HEK293 (cell line): ENCODE results near the gene KIF13A.
"Not testable (repeated sequence)": the region's sequence is repeated elsewhere in the genome, so short reads cannot be mapped to it uniquely, and the experiment has no call there.

ENCODE experiments used
- CTCF ChIA-PET: fragments of 350-600 bp; formaldehyde crosslinking; extraction: SDS; loops from one replicate; lab custom pipeline; 2021; ENCODE audit warnings: antibody characterized with exemption; lab: Yijun Ruan, JAX
- POLR2A ChIA-PET: fragments of 300-600 bp; formaldehyde crosslinking; extraction: SDS; loops from one replicate; lab custom pipeline; 2020; ENCODE audit warnings: antibody characterized with exemption, inconsistent platforms; lab: Yijun Ruan, JAX
- H3K27ac ChIP-seq: fragments of 200-500 bp; sonication (Bioruptor generic); 2 replicates; pipeline ENCODE4 v1.5.1; 2014; ENCODE audit warnings: low read depth, low read length, control low read depth, inconsistent platforms; ENCODE audit errors: extremely low read depth
- H3K36me3 ChIP-seq, 2 experiments: fragments of 200-500 bp in 1 of 2; sonication (Bioruptor generic) in 1 of 2; 1 replicate in 1 of 2; 2 replicates in 1 of 2; pipeline ENCODE4 v1.5.1; 2014 to 2017; ENCODE audit warnings: inconsistent platforms in 2 of 2, low read length in 2 of 2; ENCODE audit not compliant: control insufficient read depth in 2 of 2, insufficient read depth in 1 of 2
- H3K4me1 ChIP-seq: fragments of 200-500 bp; sonication (Bioruptor generic); 2 replicates; pipeline ENCODE4 v1.5.1; 2014; ENCODE audit warnings: mild to moderate bottlenecking, low read length, inconsistent platforms; ENCODE audit not compliant: control insufficient read depth, insufficient read depth
- H3K4me3 ChIP-seq: 2 replicates; pipeline ENCODE4 v1.5.1; 2011; ENCODE audit warnings: low read depth, mild to moderate bottlenecking, control low read depth, low read length, moderate library complexity
- H3K9me3 ChIP-seq: fragments of 200-500 bp; sonication (Bioruptor generic); 2 replicates; pipeline ENCODE4 v1.5.1; 2014; ENCODE audit warnings: low read depth, low read length, inconsistent platforms; ENCODE audit not compliant: control insufficient read depth, insufficient read depth
- BCL11A ChIP-seq: fragments of 450-650 bp; formaldehyde crosslinking; IDR thresholded peaks from 2 replicates; pipeline ENCODE4 v1.5.1; 2016; ENCODE audit warnings: low read depth, missing biosample characterization, missing genetic modification characterization
- GFI1B ChIP-seq: fragments of 450-650 bp; formaldehyde crosslinking; IDR thresholded peaks from 2 replicates; pipeline ENCODE4 v1.5.1; 2016; ENCODE audit warnings: missing biosample characterization, missing genetic modification characterization
- GLI2 ChIP-seq: fragments of 450-650 bp; formaldehyde crosslinking; IDR thresholded peaks from 2 replicates; pipeline ENCODE4; 2017; ENCODE audit warnings: missing biosample characterization, missing genetic modification characterization, low read depth, borderline replicate concordance
- SP7 ChIP-seq: fragments of 450-650 bp; formaldehyde crosslinking; IDR thresholded peaks from 2 replicates; pipeline ENCODE4 v1.5.1; 2016; ENCODE audit warnings: missing biosample characterization, missing genetic modification characterization
- YY2 ChIP-seq: fragments of 450-650 bp; formaldehyde crosslinking; IDR thresholded peaks from 2 replicates; pipeline ENCODE4 v1.5.1; 2016; ENCODE audit warnings: missing biosample characterization, missing genetic modification characterization
- ZBTB48 ChIP-seq: fragments of 450-650 bp; formaldehyde crosslinking; IDR thresholded peaks from 2 replicates; pipeline ENCODE4 v1.5.1; 2016; ENCODE audit warnings: missing biosample characterization, missing genetic modification characterization
- ZNF19 ChIP-seq: fragments of 450-650 bp; formaldehyde crosslinking; IDR thresholded peaks from 2 replicates; pipeline ENCODE4; 2016; ENCODE audit warnings: missing biosample characterization, missing genetic modification characterization, low read depth
- ZNF302 ChIP-seq: fragments of 450-650 bp; formaldehyde crosslinking; IDR thresholded peaks from 2 replicates; pipeline ENCODE4 v1.5.1; 2016; ENCODE audit warnings: missing biosample characterization, missing genetic modification characterization, low read depth
- ZNF423 ChIP-seq: fragments of 450-650 bp; formaldehyde crosslinking; IDR thresholded peaks from 2 replicates; pipeline ENCODE4 v1.5.1; 2016; ENCODE audit warnings: missing biosample characterization, missing genetic modification characterization
- ZNF426 ChIP-seq: fragments of 450-650 bp; formaldehyde crosslinking; IDR thresholded peaks from 2 replicates; pipeline ENCODE4 v1.5.1; 2017; ENCODE audit warnings: missing biosample characterization, missing genetic modification characterization, mild to moderate bottlenecking, inconsistent platforms, moderate library complexity
- ZNF621 ChIP-seq: fragments of 450-650 bp; formaldehyde crosslinking; IDR thresholded peaks from 2 replicates; pipeline ENCODE4 v1.5.1; 2017; ENCODE audit warnings: missing biosample characterization, missing genetic modification characterization
- ZNF624 ChIP-seq: fragments of 450-650 bp; formaldehyde crosslinking; IDR thresholded peaks from 2 replicates; pipeline ENCODE4 v1.5.1; 2017; ENCODE audit warnings: missing biosample characterization, missing genetic modification characterization
- ZNF626 ChIP-seq: fragments of 450-650 bp; sonication (Bioruptor Pico); formaldehyde crosslinking; IDR thresholded peaks from 2 replicates; pipeline ENCODE4 v1.5.1; 2018; ENCODE audit warnings: missing biosample characterization, missing genetic modification characterization, inconsistent platforms
- TF ChIP-seq, protein P1 (sequence below): IDR thresholded peaks from 2 replicates; pipeline ENCODE4 v1.6.1; 2011; ENCODE audit warnings: mild to moderate bottlenecking, low read depth, low read length, borderline replicate concordance
- TF ChIP-seq, protein P2 (sequence below): fragments of 450-650 bp; formaldehyde crosslinking; IDR thresholded peaks from 2 replicates; pipeline ENCODE4 v1.5.1; 2016; ENCODE audit warnings: missing biosample characterization, missing genetic modification characterization
- TF ChIP-seq, protein P3 (sequence below): fragments of 450-650 bp; formaldehyde crosslinking; IDR thresholded peaks from 2 replicates; pipeline ENCODE4 v1.5.1; 2016; ENCODE audit warnings: missing biosample characterization, missing genetic modification characterization
- TF ChIP-seq, protein P4 (sequence below): fragments of 450-650 bp; formaldehyde crosslinking; IDR thresholded peaks from 2 replicates; pipeline ENCODE4 v1.5.1; 2016; ENCODE audit warnings: missing biosample characterization, missing genetic modification characterization

Gene KIF13A

DNA sequence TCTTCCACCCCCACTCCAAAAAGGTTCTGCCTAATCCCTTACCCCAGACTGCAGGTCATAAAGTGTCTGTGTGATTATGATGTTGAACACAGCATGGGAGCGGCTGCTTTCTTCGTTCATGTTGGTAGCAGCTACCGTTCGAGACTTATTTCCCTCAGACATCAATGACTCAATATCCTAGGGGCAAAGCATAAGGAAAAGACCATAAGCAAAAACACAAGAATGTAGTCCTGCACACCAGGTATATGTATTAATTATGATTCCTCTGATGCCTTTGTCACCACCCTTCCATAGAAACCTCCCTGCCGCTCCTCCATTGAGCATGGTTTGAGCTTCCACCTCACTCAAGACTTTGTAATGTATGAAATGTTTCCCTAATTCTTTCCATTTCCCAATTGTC lies 137.2 kb downstream of the KIF13A start:
- Histone ChIP-seq H3K27ac (no peak overlapping the region), H3K4me1 (0 out of 2 replicates have a peak, but pooled peaks cover 3% of the 10 kb centered on the region), H3K9me3 (no peaks in the 10 kb centered on the region), H3K4me3 (no peak overlapping the region), H3K36me3 (peaks cover 8% of the 10 kb centered on the region in 2 experiments; a peak in 2 of 3 replicates)
- ChIA-PET POLR2A (interaction anchor here (0.6 kb wide), 1 partner anchor 181 kb away, joined by 6 read pairs; no protein-coding TSS in a partner anchor), CTCF (interaction anchor here (1.2 kb wide), 1 partner anchor 11 kb away, joined by 3 read pairs; no protein-coding TSS in a partner anchor)
- no peak for TF ChIP-seq ZNF626 (tag by site-specific recombination)
- TF ChIP-seq ZBTB48 (tag by site-specific recombination), result no peak

DNA sequence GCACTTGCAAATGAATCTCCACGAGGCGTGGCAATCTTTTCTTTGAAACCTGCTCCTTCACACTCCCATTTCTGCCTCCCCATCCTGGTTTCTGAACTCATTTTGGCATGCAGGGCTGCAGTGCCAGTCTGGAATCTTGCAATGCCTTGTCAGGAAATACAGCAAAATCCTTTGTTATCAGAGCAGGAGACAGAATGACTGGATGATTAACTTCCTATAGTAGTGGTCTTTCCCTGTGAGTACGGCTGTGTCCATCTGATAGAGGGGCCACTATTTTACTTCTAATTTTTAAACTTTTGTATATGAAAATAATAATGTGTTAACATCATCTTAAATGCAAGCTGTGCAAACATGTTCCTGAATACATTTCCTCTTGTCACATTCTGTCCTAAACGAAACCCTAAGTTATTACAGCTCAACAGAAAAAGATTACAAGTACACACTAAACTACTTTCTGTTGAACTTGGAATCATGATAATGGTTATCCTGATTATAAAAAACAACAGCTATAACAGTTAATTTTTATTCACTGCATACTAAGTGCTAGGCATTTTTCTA lies 140.2 kb downstream of the KIF13A start:
- Histone ChIP-seq H3K36me3 (peaks cover 8% of the 10 kb centered on the region in 2 experiments; a peak in 2 of 3 replicates), H3K27ac (no peak overlapping the region), H3K4me1 (0 out of 2 replicates have a peak, but pooled peaks cover 5% of the 10 kb centered on the region), H3K4me3 (no peak overlapping the region), H3K9me3 (no peaks in the 10 kb centered on the region)
- ChIA-PET CTCF (interaction anchor here (0.6 kb wide), 1 partner anchor 1719 kb away, joined by 5 read pairs; the partner anchor contains the start of gene MYLIP), POLR2A (no interaction called here)
- TF ChIP-seq GFI1B (tag by site-specific recombination) (no peak), ZNF302 (no peak), ZNF423 (tag by site-specific recombination) (no peak)
- TF ChIP-seq, protein P1, sequence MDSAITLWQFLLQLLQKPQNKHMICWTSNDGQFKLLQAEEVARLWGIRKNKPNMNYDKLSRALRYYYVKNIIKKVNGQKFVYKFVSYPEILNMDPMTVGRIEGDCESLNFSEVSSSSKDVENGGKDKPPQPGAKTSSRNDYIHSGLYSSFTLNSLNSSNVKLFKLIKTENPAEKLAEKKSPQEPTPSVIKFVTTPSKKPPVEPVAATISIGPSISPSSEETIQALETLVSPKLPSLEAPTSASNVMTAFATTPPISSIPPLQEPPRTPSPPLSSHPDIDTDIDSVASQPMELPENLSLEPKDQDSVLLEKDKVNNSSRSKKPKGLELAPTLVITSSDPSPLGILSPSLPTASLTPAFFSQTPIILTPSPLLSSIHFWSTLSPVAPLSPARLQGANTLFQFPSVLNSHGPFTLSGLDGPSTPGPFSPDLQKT, result no peak

DNA sequence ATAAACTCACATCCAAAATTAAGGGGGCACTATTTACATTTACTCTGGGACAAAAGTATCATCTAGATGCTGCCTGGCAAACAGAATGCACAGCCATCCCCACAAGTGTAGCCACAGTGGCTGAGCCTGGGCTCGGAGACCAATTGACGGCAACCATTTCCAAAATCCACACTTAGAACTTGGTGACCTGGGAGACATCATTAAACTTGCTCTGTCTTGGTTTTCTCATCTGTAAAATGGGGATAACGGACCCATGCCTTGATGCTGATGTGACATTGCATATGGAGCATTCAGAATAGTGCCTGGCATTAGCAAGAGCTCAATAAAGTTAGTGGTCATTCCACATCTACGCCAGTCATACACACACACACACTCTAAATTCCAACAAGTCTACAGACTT lies 140.7 kb downstream of the KIF13A start:
- peaks cover 8% of the 10 kb centered on the region in 2 experiments; a peak in 2 of 3 replicates for H3K36me3 ChIP-seq
- H3K9me3 ChIP-seq, result no peaks in the 10 kb centered on the region
- H3K4me3 ChIP-seq, result no peak overlapping the region
- TF ChIP-seq BCL11A (tag by site-specific recombination) (no peak), ZNF19 (tag by site-specific recombination) (no peak), ZNF621 (tag by site-specific recombination) (no peak), ZNF426 (tag by site-specific recombination) (no peak), ZNF624 (no peak)
- TF ChIP-seq, protein P2, sequence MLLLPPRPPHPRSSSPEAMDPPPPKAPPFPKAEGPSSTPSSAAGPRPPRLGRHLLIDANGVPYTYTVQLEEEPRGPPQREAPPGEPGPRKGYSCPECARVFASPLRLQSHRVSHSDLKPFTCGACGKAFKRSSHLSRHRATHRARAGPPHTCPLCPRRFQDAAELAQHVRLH (tag by site-specific recombination), result no peak
- POLR2A ChIA-PET, result no interaction called here
- CTCF ChIA-PET, result no interaction called here
- no peak overlapping the region for H3K27ac ChIP-seq
- 0 out of 2 replicates have a peak, but pooled peaks cover 2% of the 10 kb centered on the region for H3K4me1 ChIP-seq

DNA sequence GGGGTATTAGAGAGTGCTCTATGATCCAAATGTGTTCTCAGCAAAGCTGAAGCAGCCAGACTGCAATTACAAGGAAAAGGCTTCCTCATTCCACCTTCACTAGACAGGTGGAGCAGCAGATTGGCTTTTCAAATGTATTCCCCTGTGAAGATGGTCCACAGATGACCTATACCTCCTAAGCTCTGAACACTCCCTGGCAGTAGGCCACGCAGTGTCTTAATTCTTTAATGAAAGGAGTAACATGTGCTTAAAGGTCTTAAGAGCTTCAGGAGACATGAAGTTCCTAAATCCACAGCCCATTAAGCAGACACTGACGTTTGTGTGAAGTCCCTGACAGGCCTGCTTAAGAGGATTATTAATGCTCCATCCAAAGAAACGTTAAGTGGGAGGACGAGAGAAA lies 141.8 kb downstream of the KIF13A start:
- no peak overlapping the region for H3K4me3 ChIP-seq
- no peaks in the 10 kb centered on the region for H3K9me3 ChIP-seq
- POLR2A ChIA-PET, result interaction anchor here (0.6 to 0.9 kb wide), 3 partner anchors 8 to 17 kb away, joined by 3 to 7 read pairs (median 7); no protein-coding TSS in a partner anchor
- TF ChIP-seq SP7 (no peak), GLI2 (tag by site-specific recombination) (no peak), ZNF621 (tag by site-specific recombination) (no peak), YY2 (tag by site-specific recombination) (no peak)
- TF ChIP-seq, protein P3, sequence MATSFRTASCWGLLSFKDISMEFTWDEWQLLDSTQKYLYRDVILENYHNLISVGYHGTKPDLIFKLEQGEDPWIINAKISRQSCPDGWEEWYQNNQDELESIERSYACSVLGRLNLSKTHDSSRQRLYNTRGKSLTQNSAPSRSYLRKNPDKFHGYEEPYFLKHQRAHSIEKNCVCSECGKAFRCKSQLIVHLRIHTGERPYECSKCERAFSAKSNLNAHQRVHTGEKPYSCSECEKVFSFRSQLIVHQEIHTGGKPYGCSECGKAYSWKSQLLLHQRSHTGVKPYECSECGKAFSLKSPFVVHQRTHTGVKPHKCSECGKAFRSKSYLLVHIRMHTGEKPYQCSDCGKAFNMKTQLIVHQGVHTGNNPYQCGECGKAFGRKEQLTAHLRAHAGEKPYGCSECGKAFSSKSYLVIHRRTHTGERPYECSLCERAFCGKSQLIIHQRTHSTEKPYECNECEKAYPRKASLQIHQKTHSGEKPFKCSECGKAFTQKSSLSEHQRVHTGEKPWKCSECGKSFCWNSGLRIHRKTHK (tag by site-specific recombination), result no peak
- TF ChIP-seq, protein P4, sequence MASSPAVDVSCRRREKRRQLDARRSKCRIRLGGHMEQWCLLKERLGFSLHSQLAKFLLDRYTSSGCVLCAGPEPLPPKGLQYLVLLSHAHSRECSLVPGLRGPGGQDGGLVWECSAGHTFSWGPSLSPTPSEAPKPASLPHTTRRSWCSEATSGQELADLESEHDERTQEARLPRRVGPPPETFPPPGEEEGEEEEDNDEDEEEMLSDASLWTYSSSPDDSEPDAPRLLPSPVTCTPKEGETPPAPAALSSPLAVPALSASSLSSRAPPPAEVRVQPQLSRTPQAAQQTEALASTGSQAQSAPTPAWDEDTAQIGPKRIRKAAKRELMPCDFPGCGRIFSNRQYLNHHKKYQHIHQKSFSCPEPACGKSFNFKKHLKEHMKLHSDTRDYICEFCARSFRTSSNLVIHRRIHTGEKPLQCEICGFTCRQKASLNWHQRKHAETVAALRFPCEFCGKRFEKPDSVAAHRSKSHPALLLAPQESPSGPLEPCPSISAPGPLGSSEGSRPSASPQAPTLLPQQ, result no peak
- peaks cover 8% of the 10 kb centered on the region in 2 experiments; a peak in 2 of 3 replicates for H3K36me3 ChIP-seq
- CTCF ChIA-PET, result interaction anchor here (0.6 kb wide), 2 partner anchors 27 to 245 kb away, joined by 3 to 4 read pairs; no protein-coding TSS in a partner anchor
- 0 out of 2 replicates have a peak, but pooled peaks cover 2% of the 10 kb centered on the region for H3K4me1 ChIP-seq
- H3K27ac ChIP-seq, result no peak overlapping the region

DNA sequence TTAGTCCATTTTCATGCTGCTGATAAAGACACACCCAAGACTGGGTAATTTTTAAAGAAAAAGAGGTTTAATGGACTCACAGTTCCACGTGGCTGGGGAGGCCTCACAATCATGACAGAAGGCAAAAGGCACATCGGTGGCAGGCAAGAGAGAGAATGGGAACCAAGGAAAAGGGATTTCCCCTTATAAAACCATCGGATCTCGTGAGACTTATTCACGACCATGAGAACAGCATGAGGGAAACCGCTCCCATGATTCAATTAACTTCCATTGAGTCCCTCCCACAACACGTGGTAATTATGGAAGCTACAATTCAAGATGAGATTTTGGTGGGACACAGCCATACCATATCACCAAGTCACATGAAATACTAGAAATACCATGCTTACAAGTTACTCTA lies 142.5 kb downstream of the KIF13A start:
- not testable (repeated sequence) for H3K36me3 ChIP-seq, H3K4me3 ChIP-seq, H3K4me1 ChIP-seq, H3K9me3 ChIP-seq, H3K27ac ChIP-seq
- ChIA-PET POLR2A (interaction anchor here (0.9 kb wide), 1 partner anchor 12 kb away, joined by 7 read pairs; no protein-coding TSS in a partner anchor), CTCF (interaction anchor here (0.6 kb wide), 2 partner anchors 27 to 244 kb away, joined by 3 to 4 read pairs; no protein-coding TSS in a partner anchor)
